Occipital lobe (tissue), 2 donors: ENCODE measurements around the gene CNNM1. TPM values are rescaled to one million over a fixed set of nuclear protein-coding genes. Genes with fewer than 3 reads are reported as not detected.

ENCODE experiments used
- DNase-seq: peaks from one replicate; lab custom pipeline; 2025; lab: John Stamatoyannopoulos, UW
- total RNA-seq: library from RNA; depleted of rRNA; stranded (reverse); fragments of >200 nt; gene quantifications from one replicate; pipeline ENCODE4 v1.2.3, GENCODE V29; 2014

Gene CNNM1
- total RNA-seq: 3.1 TPM

GRCh38 chr10:99329304-99329553 is at the start of gene CNNM1:
CNNM1 (plus strand) TSS chr10:99329356; CDS start chr10:99329388, 32 bp downstream.
- DNase-seq: no peak

- no peak for DNase-seq
Observed at GRCh38 chr10:99279626-99280111, 49.5 kb upstream of the CNNM1 start.

GRCh38 chr10:99280472-99280871 is 48.7 kb upstream of the CNNM1 start:
- DNase-seq: no peak

- no peak for DNase-seq
Observed at GRCh38 chr10:99285881-99286280, 43.3 kb upstream of the CNNM1 start.

DNA sequence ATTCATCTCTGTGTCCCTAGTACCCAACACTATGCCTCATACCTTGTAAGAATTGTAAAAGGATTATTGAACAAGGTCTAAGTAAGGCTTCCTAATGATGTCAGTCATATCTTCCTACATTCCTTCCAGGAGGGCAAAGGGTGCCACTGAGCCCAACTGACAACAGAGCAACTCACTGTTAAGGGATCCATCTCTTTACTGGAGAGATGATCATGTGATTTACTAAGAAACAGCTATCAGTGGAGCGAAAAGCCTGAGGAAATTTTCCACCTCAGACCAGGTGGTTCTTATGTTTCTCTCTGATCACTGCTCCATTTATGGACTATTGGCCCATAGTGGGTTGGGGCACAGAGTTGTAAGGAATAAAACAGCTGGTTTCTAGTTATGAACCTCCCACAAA is 38.9 kb upstream of the CNNM1 start:
- DNase-seq: no peak

- DNase-seq: no peak
Observed at GRCh38 chr10:99292159-99292558, 37.0 kb upstream of the CNNM1 start.

- no peak for DNase-seq
Observed at GRCh38 chr10:99296605-99297004, 32.6 kb upstream of the CNNM1 start.

- no peak for DNase-seq
Observed at GRCh38 chr10:99297033-99297432, 32.1 kb upstream of the CNNM1 start.

DNA sequence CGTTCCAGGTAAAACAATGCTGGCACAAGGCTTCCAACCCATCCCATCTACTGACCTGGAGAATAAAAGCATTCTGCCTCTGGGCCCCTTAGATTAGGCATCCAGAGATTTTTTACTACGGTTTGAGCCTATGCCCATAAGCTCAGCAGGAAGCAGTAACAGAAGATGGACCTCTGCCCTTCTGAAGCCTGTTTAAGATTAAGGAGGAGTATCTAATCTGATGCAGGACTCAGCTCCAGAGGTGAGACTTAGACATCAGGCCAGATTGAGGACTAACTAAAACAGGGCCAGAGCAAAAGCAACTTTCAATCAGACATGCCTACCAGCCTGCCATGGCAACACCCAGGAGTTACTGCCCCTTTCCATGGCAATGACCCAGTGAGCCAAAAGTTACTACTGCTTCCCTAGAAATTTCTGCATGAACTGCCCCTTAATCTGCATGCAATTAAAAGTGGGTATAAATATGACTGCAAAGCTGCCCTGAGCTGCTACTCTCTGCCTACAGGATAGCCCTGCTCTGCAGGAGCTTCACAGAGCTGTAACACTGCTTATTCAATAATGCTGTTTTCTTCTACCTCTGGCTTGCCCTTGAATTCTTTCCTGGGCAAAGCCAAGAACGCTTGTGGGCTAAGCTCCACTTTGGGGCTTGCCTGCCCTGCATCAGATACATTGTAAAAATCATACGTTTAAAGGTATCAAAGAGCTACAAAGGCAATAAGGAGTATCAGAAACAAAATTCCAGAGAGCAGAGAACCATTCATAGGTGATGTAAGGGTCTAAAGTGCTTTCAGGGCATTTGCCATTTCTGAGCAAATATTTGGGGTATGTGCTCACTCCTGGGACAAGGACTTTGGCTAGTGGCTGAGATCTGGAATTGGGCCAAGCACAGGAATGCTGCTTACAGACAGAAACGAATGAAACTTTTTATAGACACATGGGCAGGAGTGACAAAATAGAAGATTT is 25.0 kb upstream of the CNNM1 start:
- DNase-seq: no peak

DNA sequence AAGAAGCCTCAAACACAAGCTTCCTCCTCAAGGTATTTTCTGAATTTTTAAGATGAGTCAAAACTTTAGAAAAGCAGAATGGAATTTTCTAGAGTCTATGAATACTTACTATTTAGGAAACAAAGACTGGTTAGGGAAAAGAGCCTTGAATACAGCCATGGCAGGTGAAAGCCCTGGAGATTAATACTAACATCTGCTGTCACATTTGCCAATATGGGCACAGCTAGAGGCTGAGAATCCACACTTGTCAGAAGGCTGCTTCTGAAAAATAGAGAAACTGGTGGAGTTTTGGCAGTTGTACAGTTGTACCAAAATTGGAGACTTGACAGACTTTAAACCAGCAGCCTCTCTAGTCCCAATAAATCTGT is 24.3 kb upstream of the CNNM1 start:
- no peak for DNase-seq

GRCh38 chr10:99312501-99312900 is 16.7 kb upstream of the CNNM1 start:
- DNase-seq: no peak

GRCh38 chr10:99315853-99316252 is 13.3 kb upstream of the CNNM1 start:
- DNase-seq: no peak

GRCh38 chr10:99316374-99316773 is 12.8 kb upstream of the CNNM1 start:
- no peak for DNase-seq

DNA sequence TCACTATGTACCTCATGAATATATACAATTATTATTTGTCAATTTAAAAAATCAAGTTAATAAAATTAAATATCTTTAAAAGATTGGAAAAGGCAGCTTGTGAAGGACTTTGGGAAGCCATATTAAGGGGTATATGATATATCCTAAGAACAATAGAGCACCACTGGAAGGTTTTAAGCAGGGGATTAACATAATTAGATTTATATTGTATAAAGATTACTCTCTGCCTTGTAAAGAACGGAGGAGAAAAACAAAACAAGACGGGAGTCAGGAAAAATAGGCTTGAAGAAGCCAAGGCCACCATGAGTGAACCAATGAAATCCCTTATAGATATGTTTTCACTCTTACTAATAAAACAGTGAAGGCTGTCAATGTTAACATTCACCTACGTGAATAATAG is 11.1 kb upstream of the CNNM1 start:
- DNase-seq: no peak

GRCh38 chr10:99318475-99318874 is 10.7 kb upstream of the CNNM1 start:
- no peak for DNase-seq

DNA sequence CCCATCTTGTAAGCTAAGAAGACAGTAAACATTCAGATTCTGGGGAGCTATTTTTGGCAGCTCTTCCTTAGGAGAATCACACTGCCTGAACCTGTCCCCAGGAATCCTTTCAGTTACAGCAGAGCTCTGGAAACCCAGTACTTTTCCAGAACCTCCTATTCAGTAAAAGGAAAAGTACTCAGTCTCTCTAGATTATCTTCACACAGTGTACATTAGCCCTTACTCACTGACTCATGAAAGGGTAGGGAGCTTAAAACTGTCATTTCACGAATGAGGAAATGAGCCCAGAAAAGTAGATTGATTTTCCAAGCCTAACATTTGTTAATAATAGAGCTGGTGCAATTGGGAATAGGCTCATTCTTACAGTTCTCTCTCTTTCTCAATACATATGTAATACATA is 3.9 kb upstream of the CNNM1 start:
- DNase-seq: no peak

- no peak for DNase-seq
Observed at GRCh38 chr10:99326871-99327270, 2.3 kb upstream of the CNNM1 start.

DNA sequence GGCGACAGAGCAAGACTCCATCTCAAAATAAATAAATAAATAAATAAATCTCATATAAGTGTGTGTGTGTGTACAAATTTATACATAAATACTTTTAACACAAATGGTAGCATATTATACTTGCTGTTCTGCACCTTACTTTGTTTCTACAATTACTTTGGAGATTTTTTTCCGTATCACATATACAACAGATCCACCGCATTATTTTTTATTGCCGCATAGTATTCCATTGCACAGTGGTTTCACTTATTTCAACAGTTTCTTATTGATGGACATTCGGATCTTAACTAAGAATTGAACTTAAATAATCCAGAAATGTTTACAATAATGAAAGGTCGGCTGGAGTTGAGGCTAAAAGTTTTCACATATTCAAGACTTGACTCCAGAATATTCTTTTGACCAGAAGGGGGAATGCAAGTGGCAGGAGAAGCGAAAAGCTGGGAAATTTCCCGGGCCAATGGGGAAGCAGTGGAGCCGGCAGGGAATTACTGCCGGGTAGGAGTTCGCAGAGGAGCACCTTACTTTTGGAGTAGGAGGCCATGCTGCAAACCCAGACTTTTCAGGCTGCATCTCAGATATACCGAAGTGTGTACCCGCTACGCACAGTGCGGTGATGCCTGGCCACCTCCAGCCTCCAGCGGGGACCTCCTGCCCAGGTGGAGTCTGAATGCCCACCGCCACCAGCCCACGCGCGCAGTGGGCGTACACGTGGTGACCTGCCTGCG is 415 bp upstream of the CNNM1 start:
- peak; percentile 38 for DNase-seq

GRCh38 chr10:99329554-99330346 is 594 bp downstream of the CNNM1 start:
- peak; percentile 40 for DNase-seq

DNA sequence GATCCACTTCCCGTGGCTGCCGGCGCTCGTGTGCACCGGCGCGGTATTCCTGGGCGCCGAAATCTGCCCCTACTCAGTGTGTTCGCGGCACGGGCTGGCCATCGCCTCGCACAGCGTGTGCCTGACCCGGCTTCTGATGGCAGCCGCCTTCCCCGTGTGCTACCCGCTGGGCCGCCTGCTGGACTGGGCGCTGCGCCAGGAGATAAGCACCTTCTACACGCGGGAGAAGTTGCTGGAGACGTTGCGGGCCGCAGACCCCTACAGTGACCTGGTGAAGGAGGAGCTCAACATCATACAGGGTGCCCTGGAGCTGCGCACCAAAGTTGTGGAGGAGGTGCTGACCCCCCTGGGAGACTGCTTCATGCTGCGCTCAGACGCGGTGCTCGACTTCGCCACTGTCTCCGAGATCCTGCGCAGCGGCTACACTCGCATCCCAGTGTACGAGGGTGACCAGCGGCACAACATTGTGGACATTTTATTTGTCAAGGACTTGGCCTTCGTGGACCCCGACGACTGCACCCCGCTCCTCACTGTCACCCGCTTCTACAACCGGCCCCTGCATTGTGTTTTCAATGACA is 1.3 kb downstream of the CNNM1 start:
- DNase-seq: no peak

DNA sequence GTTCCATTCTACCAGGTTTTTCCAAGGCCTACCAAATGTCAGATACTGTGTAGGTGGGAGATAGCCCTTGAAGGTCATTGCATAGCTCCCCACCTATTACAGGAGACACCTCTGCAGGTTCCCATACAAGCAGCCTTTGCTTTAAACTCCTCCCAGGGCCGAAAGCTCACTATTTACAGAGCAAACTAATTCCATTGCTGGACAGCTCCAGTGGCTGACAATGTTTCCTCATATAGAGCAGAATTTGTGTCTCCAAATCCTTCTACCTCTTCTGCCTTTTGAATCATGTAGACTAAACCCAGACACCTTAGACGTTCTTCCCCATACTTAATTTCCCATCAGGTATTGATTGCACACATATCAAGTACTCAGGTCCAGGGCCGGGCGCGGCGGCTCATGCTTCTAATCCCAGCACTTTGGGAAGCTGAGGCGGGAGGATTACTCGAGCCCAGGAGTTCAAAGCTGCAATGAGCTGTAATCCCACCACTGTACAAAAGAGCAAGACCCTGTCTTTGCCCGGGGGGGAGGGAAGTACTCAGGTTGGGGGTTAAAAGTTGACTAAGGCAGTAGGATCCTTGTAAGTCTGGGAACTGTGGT is 2.1 kb downstream of the CNNM1 start:
- DNase-seq: no peak
